Stimulated activated CD4-positive, alpha-beta T cell treated with anti-CD3 and anti-CD28 coated beads, Interleukin-12 subunit alpha, Interleukin-12 subunit beta, amount 100 ng/mL, for 4 hours (primary cell): ENCODE measurements around the gene SLC25A39.

Experiments
- DNase-seq: peaks from one replicate; pipeline ENCODE4 v3.0.0-alpha.2; 2020

The SLC25A39 gene

DNA sequence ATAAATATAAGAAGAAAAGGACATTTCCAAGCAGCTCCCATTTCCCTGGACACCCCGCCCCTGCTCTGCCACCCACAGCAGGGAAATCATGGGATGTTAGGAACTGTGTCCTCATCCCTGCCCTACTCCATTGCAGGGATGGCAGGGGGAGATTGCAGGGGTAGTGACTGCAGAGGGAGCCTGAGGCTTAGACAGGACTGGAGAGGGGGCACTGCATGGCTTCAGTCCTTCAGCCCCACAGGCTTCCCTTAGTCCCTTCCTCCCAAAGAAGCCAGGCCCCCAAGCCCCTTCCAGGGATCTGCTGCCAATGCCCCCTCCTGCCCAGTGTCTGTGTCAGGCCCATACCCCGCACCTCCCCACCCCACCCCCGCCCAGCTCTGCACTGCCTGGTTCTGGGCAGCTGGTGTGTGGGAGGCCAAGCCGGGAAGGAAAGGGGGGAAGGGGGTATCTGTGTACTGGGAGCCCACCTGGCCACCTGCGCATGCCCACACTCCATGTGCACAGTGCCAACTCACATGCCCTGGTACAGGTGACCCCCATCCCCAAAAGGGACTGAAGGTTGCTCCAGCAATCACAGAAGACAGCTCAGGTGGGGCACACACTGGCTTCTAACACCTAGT, 13.0 kb downstream of the SLC25A39 start:
- no peak for DNase-seq

DNA sequence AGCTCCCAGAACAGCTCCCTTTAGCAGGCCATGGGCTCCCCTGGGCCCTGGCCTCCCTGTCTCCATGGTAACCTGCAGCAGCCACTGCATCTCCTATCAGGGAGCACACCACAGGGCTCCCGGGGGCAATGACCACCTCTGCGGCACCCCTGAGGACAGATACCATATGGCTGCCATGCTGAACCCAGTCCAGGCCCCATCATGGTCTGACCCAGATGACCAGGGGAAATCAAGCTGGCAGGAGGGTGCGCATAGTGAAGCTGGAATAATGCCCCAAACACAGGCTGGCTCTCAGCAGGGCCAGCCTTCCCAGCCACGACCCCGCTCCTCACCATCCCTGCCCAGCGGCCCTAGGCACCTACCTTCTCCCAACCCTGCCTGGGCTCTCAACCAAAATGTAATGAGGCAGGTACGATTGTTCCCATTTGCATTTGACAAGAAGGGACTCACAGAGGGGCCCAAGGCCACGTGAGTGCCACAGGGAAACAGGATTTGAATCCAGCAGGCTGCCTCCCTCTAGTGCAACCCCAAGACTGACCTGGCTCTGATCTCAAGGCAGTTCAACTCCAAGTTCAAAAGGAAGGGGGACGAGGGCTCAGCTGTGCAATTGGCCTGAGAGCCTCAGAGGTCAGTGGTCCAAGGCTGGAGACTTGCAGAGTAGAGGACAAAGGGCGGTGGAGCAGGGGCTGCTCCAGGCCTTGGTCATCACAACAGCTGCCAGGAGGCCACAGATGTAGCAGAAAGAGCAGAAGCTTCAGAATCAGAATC, 13.8 kb downstream of the SLC25A39 start:
- no peak for DNase-seq

DNA sequence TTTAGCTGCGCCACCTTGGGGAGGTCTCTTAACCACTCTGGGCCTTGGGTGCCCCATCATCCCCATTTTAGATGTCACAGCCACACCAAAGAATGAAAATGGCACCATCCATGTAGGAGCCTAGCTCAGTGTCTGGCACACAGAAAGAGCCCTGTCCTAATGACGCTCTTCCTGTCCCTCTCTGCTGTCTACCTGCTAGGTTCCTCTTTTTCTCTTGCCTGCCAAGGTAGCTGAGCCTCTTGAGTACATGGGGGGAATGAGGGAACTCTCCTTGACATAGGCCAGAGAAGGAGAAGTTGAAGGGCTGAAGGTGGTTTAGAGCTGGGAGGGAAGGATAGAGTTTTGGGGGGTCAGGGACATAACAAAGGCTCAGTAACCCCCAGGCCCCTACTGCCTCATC, 14.4 kb downstream of the SLC25A39 start:
- DNase-seq, result no peak

GRCh38 chr17:44309472-44309871, 15.2 kb downstream of the SLC25A39 start:
- DNase-seq, result no peak

DNA sequence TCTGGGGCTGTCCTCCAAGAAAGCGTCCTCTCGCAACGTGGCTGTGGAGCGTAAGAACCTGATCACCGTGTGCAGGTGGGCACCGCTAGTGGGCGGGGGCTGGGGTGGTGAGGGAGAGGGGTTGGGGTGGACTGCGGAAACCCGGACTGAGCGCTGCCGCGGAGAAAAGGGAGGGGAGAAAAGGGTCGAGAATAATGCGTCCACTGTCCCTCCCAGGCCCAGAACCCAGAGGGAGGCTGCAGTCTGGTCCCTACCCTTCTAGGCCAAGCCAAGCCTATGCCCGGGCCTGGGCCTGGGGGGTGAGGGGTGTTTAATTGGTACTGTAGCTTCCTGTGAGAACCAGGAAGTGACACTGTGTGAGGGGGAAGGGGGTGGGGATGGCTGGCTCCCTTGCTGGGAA, 15.8 kb downstream of the SLC25A39 start:
- no peak for DNase-seq

GRCh38 chr17:44308320-44308818, 16.3 kb downstream of the SLC25A39 start, which contains the start of gene RUNDC3A:
Gene RUNDC3A, plus strand, starts transcription at chr17:44308601. Its CDS starts 232 bp downstream, at chr17:44308833.
- peak; percentile 84 for DNase-seq

- no peak for DNase-seq
Observed at GRCh38 chr17:44307387-44308186, 17.0 kb downstream of the SLC25A39 start.

DNA sequence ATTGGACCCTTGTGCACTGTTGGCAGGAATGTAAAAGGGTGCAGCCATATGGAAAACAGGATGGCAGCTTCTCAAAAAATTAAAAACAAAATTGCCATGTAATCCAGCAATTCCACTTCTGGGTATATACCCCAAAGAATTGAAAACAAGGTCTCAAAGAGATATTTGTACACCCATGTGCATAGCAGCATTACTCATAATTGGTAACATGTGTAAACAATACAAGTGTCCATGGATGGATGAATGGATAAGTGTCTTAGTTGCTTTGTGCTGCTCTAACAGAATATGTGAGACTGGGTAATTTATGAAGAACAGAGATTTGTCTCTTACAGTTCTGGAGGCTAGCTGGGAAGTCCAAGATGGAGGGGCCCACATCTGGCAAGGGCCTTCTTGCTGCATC, 20.0 kb downstream of the SLC25A39 start:
- DNase-seq, result no peak

GRCh38 chr17:44297975-44298374, 26.6 kb downstream of the SLC25A39 start:
- DNase-seq, result no peak

- DNase-seq, result no peak
Observed at GRCh38 chr17:44293509-44294226, 31.0 kb downstream of the SLC25A39 start.

DNA sequence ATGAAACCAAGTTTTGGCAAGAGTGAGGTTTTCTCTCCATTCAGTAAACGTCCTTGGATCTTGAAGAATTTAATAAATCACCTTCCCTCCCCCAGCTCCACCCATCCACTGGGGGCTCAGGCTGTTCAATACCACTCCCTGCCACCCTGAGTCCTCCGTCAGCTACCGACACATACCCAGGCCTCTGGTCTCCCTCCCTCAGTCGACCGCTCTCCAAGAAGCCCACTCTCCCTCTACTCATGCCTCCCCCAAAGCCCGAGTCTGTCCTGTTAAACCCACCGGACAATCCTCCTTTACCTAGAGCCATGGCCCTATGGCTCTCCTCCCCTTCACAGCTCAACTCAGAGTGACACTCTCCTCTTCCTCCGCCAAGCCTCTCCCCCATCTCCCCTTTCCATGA, 37.0 kb downstream of the SLC25A39 start:
- DNase-seq, result no peak

DNA sequence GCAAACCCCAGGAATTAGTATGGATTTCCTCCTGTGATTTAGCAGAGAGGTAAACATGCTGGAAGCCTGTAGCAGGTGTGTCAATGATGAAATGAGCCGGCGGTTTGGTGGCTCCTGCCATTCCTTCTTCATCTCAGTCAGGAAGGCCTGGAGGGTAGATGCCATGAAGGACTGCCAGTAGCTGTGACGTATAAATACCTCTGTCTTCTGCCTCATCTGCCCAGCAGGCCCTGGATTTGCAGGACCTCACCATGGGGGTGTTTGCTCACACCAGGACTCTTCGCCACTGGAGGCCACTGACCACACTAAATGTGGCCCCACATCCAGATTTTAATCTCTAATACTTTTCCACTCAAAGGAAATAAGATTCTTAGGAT, 40.6 kb downstream of the SLC25A39 start:
- no peak for DNase-seq

- DNase-seq, result no peak
Observed at GRCh38 chr17:44283344-44284023, 41.1 kb downstream of the SLC25A39 start.

GRCh38 chr17:44282264-44282663, 42.4 kb downstream of the SLC25A39 start:
- no peak for DNase-seq

- no peak for DNase-seq
Observed at GRCh38 chr17:44281570-44281969, 43.1 kb downstream of the SLC25A39 start.

GRCh38 chr17:44280392-44280937, 44.2 kb downstream of the SLC25A39 start:
- no peak for DNase-seq

DNA sequence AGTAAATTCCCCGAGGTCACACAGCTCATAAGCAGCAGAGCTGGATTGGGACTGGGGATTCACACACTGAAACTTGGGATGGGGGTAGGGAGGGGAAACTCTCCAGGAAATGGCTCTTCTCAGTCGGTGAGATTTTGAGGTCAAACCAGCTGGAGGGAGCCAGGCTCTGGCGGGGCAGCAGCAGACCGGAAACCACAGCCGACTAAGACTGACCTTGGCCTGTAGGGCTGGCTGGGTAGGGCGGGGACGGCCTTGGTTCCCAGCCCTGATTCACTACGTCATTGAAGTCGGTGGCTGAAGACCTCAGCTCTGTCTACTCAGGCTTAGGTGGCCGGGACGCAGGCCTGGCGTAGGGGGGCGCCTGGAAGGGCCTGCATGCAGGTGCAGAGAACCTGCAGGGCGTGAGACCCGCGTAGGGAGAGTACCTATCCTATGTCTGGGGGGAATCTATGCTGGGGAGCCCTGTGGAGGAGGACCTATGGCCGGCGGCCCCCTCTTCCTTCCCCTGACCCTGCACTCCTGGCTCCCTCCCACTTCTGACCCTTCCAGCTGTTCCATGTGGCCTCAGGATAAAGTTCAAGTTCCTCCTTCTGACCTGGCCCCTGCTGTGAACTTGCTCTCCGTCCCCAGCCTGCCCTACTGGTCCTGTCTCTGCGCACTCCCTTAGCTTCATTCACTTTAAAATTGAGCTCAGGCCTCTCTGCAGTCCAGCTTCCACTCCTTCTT, 44.8 kb downstream of the SLC25A39 start:
- DNase-seq, result no peak

DNA sequence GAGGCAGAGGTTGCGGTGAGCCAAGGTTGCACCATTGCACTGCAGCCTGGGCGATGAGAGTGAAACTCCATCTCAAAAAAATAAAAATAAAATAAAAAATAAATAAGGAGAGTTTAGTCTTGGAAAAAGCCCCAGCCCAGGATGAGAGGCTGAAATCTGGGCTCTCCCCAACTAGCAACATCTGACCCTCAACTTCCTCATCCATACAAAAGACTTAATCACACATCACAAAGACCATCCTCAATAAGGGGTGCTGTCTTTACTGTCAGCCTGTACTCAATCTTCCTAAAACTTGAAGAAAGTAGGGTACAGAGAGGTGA, 45.3 kb downstream of the SLC25A39 start:
- DNase-seq, result no peak

DNA sequence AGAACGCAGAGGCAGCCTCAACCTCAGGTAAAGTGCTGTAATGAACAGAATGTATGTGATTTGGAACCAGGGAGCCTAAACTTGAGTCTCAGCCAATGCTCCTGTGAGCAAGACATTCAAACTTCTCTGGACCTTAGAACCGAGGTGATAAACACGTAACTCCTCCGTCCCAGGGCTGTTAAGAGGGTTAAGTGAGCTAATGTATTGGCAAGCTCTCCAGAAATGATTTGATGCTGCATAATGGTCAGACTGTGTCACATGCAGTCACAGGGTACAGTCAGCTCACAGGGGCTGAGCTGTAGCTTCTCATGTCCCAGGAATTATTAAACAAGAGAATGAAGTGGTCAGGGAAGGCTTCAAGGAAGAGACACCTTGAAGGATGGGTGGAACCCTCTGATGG, 46.6 kb downstream of the SLC25A39 start:
- DNase-seq, result no peak

GRCh38 chr17:44273607-44274006, 51.0 kb downstream of the SLC25A39 start:
- DNase-seq, result no peak

- DNase-seq, result no peak
Observed at GRCh38 chr17:44272954-44273353, 51.7 kb downstream of the SLC25A39 start.
